Inferior parietal cortex (tissue), 1 donor: ENCODE results near the gene CCDC61.

Experiments
- DNase-seq: peaks from one replicate; pipeline ENCODE4 v3.0.0-alpha.2; 2016; ENCODE audit errors: extremely low spot score

The CCDC61 gene

GRCh38 chr19:46015687-46016425 is 20.6 kb downstream of the CCDC61 start:
- DNase-seq: no peak

- peak; percentile 79 for DNase-seq
These were observed 21.3 kb downstream of the CCDC61 start for GRCh38 chr19:46016426-46017094.

GRCh38 chr19:46017095-46017429 is 21.8 kb downstream of the CCDC61 start:
- DNase-seq: no peak

GRCh38 chr19:46017874-46018675 is 22.8 kb downstream of the CCDC61 start:
- DNase-seq: no peak

- no peak for DNase-seq
These were observed 23.5 kb downstream of the CCDC61 start for GRCh38 chr19:46018729-46019251.

GRCh38 chr19:46019270-46019669 is 24.0 kb downstream of the CCDC61 start:
- DNase-seq: no peak

- DNase-seq: no peak
These were observed 25.5 kb downstream of the CCDC61 start for GRCh38 chr19:46020819-46021125.

GRCh38 chr19:46021531-46022041 is 26.3 kb downstream of the CCDC61 start:
- no peak for DNase-seq

- no peak for DNase-seq
These were observed 26.8 kb downstream of the CCDC61 start for GRCh38 chr19:46022061-46022430.

- DNase-seq: no peak
These were observed 27.4 kb downstream of the CCDC61 start, which contains the start of gene PGLYRP1 for GRCh38 chr19:46022431-46023310. Gene PGLYRP1 (minus strand): TSS chr19:46023053. CDS start chr19:46023021, 32 bp downstream.

- DNase-seq: no peak
These were observed 28.1 kb downstream of the CCDC61 start for GRCh38 chr19:46023311-46023779.

- DNase-seq: no peak
These were observed 30.6 kb downstream of the CCDC61 start for GRCh38 chr19:46025835-46026234.

GRCh38 chr19:46030812-46031550 is 35.7 kb downstream of the CCDC61 start:
- DNase-seq: no peak

GRCh38 chr19:46031781-46032596 is 36.7 kb downstream of the CCDC61 start:
- DNase-seq: no peak

GRCh38 chr19:46032597-46033025 is 37.3 kb downstream of the CCDC61 start:
- no peak for DNase-seq

- DNase-seq: no peak
These were observed 38.1 kb downstream of the CCDC61 start for GRCh38 chr19:46033401-46033800.

- DNase-seq: no peak
These were observed 40.3 kb downstream of the CCDC61 start for GRCh38 chr19:46035546-46035945.

- no peak for DNase-seq
These were observed 40.9 kb downstream of the CCDC61 start for GRCh38 chr19:46035986-46036743.

GRCh38 chr19:46036744-46037128 is 41.5 kb downstream of the CCDC61 start:
- no peak for DNase-seq
